Prostate gland (tissue), 2 donors: ENCODE data around the gene R3HDM4. TPM values are rescaled to one million over a fixed set of nuclear protein-coding genes. Genes with fewer than 3 reads are reported as not detected.
A peak's percentile ranks its signal among the peaks of the same experiment; 100 is the strongest.

ENCODE experiments used
- DNase-seq: peaks from one replicate; pipeline ENCODE4 v3.0.0-alpha.2; 2019; ENCODE audit warnings: low spot score
- H3K27ac ChIP-seq, 2 donors: fragments of 200-600 bp; sonication (generic); 2 replicates each; pipeline ENCODE4 v1.5.1; 2017 to 2019
- H3K27me3 ChIP-seq: fragments of 200-600 bp; sonication (generic); replicated peaks from 2 replicates; pipeline ENCODE4 v1.5.1; 2019; ENCODE audit not compliant: insufficient read depth
- H3K36me3 ChIP-seq, 2 donors: fragments of 200-600 bp; sonication (generic); 1 replicate in 1 of 2; 2 replicates in 1 of 2; pipeline versions ENCODE4 v1.5.1 to v1.8.1; 2017 to 2019
- H3K4me1 ChIP-seq: fragments of 200-600 bp; sonication (generic); replicated peaks from 2 replicates; pipeline ENCODE4 v1.5.1; 2019
- H3K4me3 ChIP-seq, 2 donors: fragments of 200-600 bp; sonication (generic); 2 replicates each; pipeline ENCODE4 v1.5.1; 2017 to 2019
- H3K9me3 ChIP-seq: fragments of 200-600 bp; sonication (generic); 2 replicates; pipeline ENCODE4 v1.5.1; 2017
- CTCF ChIP-seq, 4 experiments: fragments of 200-600 bp in 2 of 4; fragments of 450-650 bp in 2 of 4; sonication (generic) in 2 of 4; IDR thresholded peaks; 1 replicate in 3 of 4; 2 replicates in 1 of 4; pipeline ENCODE4 v1.5.1; 2016 to 2019; ENCODE audit warnings: antibody characterized with exemption in 4 of 4, mild to moderate bottlenecking in 2 of 4, moderate library complexity in 2 of 4
- POLR2A ChIP-seq: fragments of 450-650 bp; IDR thresholded peaks from one replicate; pipeline ENCODE4 v1.6.1; 2016; ENCODE audit warnings: antibody characterized with exemption, mild to moderate bottlenecking
- POLR2AphosphoS5 ChIP-seq: sonication (generic); formaldehyde crosslinking; IDR thresholded peaks from one replicate; pipeline ENCODE4 v1.6.1; 2017; ENCODE audit warnings: antibody characterized with exemption
- WGBS: methylation state at CpG from one replicate; pipeline ENCODE4 v1.1.5; 2018; 5-methylcytosine and 5-hydroxymethylcytosine counted together
- intact Hi-C: fragments of 100-400 bp; cut with DNase I; formaldehyde crosslinking; loops from one replicate; pipeline ENCODE4 v1.14.2; 2022
- total RNA-seq, 2 donors: library from RNA; depleted of rRNA; stranded (reverse); fragments of >200 nt; gene quantifications; one replicate each; pipeline ENCODE4 v1.1.0, GENCODE V29; 2016

The R3HDM4 gene
- 10 to 100 TPM; 36.9 to 58.7 TPM for total RNA-seq

DNA sequence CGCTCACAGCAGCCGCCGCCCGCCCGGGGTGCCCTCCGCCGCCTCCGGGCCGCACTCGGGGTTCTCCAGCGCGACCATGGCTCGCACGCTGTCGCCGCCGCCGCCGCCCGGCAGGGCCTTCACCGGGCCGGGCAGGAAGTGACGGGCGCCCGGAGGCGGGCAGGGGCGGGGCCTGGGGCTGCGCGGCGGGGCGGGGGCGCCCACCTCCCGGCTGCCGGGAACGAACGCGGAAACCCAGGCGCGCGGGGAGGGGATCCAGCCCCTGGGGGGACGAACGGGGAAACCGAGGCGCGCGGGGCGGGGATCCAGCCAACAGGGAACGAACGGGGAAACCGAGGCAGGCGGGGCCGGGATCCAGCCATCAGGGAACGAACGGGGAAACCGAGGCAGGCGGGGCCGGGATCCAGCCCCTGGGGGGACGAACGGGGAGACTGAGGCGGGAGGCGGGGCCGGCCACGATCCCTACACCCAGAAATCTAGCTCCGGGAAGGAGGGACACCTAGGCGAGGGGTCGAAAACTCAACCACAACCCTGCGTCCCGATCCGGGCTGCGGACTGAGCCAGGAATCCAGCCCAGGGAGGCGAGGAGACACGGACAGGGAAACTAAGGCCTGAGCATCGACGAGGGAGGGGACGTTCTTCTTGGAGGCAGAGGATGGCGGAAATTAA, at the start of gene R3HDM4:
Gene R3HDM4 (minus strand): TSS at position 140 of the 669 bp plus-strand sequence. CDS start 62 bp downstream, at position 78.
- Histone ChIP-seq H3K4me1 (peaks cover 11% of the 10 kb centered on the region), H3K27me3 (peaks cover 7% of the 10 kb centered on the region), H3K36me3 (no peaks in the 10 kb centered on the region), H3K9me3 (no peaks in the 10 kb centered on the region), H3K27ac (peak within 1 kb of the TSS; percentile 92 to 93), H3K4me3 (peak within 1 kb of the TSS; percentile 82 to 92)
- WGBS, result under 1% methylated on average over 43 of the region's 76 CpGs
- no peak for TF ChIP-seq CTCF (IDR thresholded peaks at IDR 0.05)
- TF ChIP-seq POLR2A, result peak; percentile 63
- TF ChIP-seq POLR2AphosphoS5, result no peak
- intact Hi-C loops, result loop anchor here (2.0 kb wide), 1 partner anchor 44 kb away; no protein-coding TSS in a partner anchor
- peak; percentile 80 for DNase-seq

GRCh38 chr19:961866-962620, 49.0 kb upstream of the R3HDM4 start:
- DNase-seq, result no peak
- intact Hi-C loops, result no loop called here
- Histone ChIP-seq H3K4me3 (no peak overlapping the region), H3K9me3 (no peaks in the 10 kb centered on the region), H3K4me1 (no peaks in the 10 kb centered on the region), H3K27me3 (no peaks in the 10 kb centered on the region), H3K36me3 (no peaks in the 10 kb centered on the region), H3K27ac (no peak overlapping the region)
- 66% methylated on average over 14 of the region's 14 CpGs for WGBS
- TF ChIP-seq CTCF (IDR thresholded peaks at IDR 0.05) (no peak), POLR2A (no peak), POLR2AphosphoS5 (no peak)

GRCh38 chr19:960601-960938, 47.6 kb upstream of the R3HDM4 start:
- Histone ChIP-seq H3K4me1 (no peaks in the 10 kb centered on the region), H3K27ac (no peak overlapping the region), H3K4me3 (no peak overlapping the region), H3K9me3 (no peaks in the 10 kb centered on the region), H3K36me3 (no peaks in the 10 kb centered on the region), H3K27me3 (no peaks in the 10 kb centered on the region)
- no peak for DNase-seq
- intact Hi-C loops, result no loop called here
- 79% methylated on average over 8 of the region's 8 CpGs for WGBS
- no peak for TF ChIP-seq CTCF (IDR thresholded peaks at IDR 0.05)
- no peak for TF ChIP-seq POLR2AphosphoS5
- no peak for TF ChIP-seq POLR2A

GRCh38 chr19:960020-960419, 47.0 kb upstream of the R3HDM4 start:
- TF ChIP-seq POLR2AphosphoS5 (no peak), CTCF (IDR thresholded peaks at IDR 0.05) (no peak), POLR2A (no peak)
- 63% methylated on average over 12 of the region's 12 CpGs for WGBS
- H3K4me3 ChIP-seq, result no peak overlapping the region

More at GRCh38 chr19:960020-960419, 47.0 kb upstream of the R3HDM4 start:
- no peaks in the 10 kb centered on the region for H3K27me3 ChIP-seq
- H3K9me3 ChIP-seq, result no peaks in the 10 kb centered on the region
- intact Hi-C loops, result no loop called here
- H3K27ac ChIP-seq, result no peak overlapping the region
- no peaks in the 10 kb centered on the region for H3K36me3 ChIP-seq
- H3K4me1 ChIP-seq, result no peaks in the 10 kb centered on the region
- DNase-seq, result no peak
